GM19328 (cell line): ENCODE measurements around the gene ITGAD.
A peak's percentile ranks its signal among the peaks of the same experiment; 100 is the strongest.

Source experiments
- ATAC-seq: cut with Tn5 transposase; IDR thresholded peaks from one replicate; pipeline ENCODE4 v1.9.1; 2021; ENCODE audit warnings: mild to moderate bottlenecking, moderate library complexity; ENCODE audit not compliant: unreplicated experiment

ITGAD gene

GRCh38 chr16:31458073-31458843 lies 65.1 kb downstream of the ITGAD start:
- ATAC-seq: no peak

GRCh38 chr16:31458844-31459686 lies 65.9 kb downstream of the ITGAD start, which contains the start of gene ARMC5:
ARMC5 (plus strand) TSS chr16:31459501; CDS start chr16:31459525, 24 bp downstream.
- ATAC-seq: peak; percentile 68

- ATAC-seq: peak; percentile 65
These were observed 66.8 kb downstream of the ITGAD start for GRCh38 chr16:31459687-31460581.

- no peak for ATAC-seq
These were observed 67.5 kb downstream of the ITGAD start for GRCh38 chr16:31460582-31461002.

- ATAC-seq: no peak
These were observed 68.2 kb downstream of the ITGAD start for GRCh38 chr16:31461201-31461920.

GRCh38 chr16:31461921-31462804 lies 69.0 kb downstream of the ITGAD start:
- ATAC-seq: no peak

- ATAC-seq: no peak
These were observed 71.2 kb downstream of the ITGAD start for GRCh38 chr16:31464348-31464769.

- no peak for ATAC-seq
These were observed 71.7 kb downstream of the ITGAD start for GRCh38 chr16:31464781-31465260.

GRCh38 chr16:31465788-31466370 lies 72.7 kb downstream of the ITGAD start:
- no peak for ATAC-seq

- no peak for ATAC-seq
These were observed 73.3 kb downstream of the ITGAD start for GRCh38 chr16:31466381-31466841.

- ATAC-seq: no peak
These were observed 74.1 kb downstream of the ITGAD start for GRCh38 chr16:31467151-31467773.

GRCh38 chr16:31467858-31468257 lies 74.7 kb downstream of the ITGAD start:
- ATAC-seq: no peak

- ATAC-seq: no peak
These were observed 77.5 kb downstream of the ITGAD start for GRCh38 chr16:31470615-31471014.

- ATAC-seq: no peak
These were observed 78.2 kb downstream of the ITGAD start for GRCh38 chr16:31471241-31471874.

GRCh38 chr16:31471875-31472708 lies 79.0 kb downstream of the ITGAD start, which contains the start of gene TGFB1I1:
TGFB1I1 (plus strand) TSS chr16:31472152; CDS start chr16:31472189, 37 bp downstream.
- ATAC-seq: no peak

- no peak for ATAC-seq
These were observed 79.6 kb downstream of the ITGAD start for GRCh38 chr16:31472709-31473203.
